GM12878 (cell line): ENCODE results near the gene DPPA5.

Source experiments
- ATF2 ChIP-seq: IDR thresholded peaks from 2 replicates; pipeline ENCODE4 v1.6.1; 2012; ENCODE audit warnings: low read length, inconsistent platforms
- EED ChIP-seq: sonication (generic); IDR thresholded peaks from 2 replicates; pipeline ENCODE4 v1.6.1; 2016; ENCODE audit warnings: antibody characterized with exemption, low read depth
- EZH2 ChIP-seq: IDR thresholded peaks from 2 replicates; pipeline ENCODE4 v1.6.1; 2012; ENCODE audit warnings: low read depth, mild to moderate bottlenecking, control low read depth, inconsistent platforms, low read length, borderline replicate concordance; ENCODE audit not compliant: control insufficient read depth
- FOS ChIP-seq: IDR thresholded peaks from 3 replicates; pipeline ENCODE4 v1.6.1; 2011; ENCODE audit warnings: borderline replicate concordance; ENCODE audit not compliant: insufficient read length; ENCODE audit errors: extremely low read depth
- MXI1 ChIP-seq: fragments of 150-350 bp; IDR thresholded peaks from 2 replicates; pipeline ENCODE4 v1.6.1; 2011; ENCODE audit warnings: low read depth, mild to moderate bottlenecking, inconsistent platforms, low read length, improper control_type of control experiment
- PKNOX1 ChIP-seq: fragments of 450-650 bp; IDR thresholded peaks from 2 replicates; pipeline ENCODE4 v1.6.1; 2016; ENCODE audit warnings: mild to moderate bottlenecking
- POLR2A ChIP-seq: IDR thresholded peaks from 2 replicates; pipeline ENCODE4 v1.6.1; 2011; ENCODE audit warnings: low read depth, mild to moderate bottlenecking, low read length
- WRNIP1 ChIP-seq: IDR thresholded peaks from 2 replicates; pipeline ENCODE4 v1.6.1; 2011; ENCODE audit warnings: low read depth, low read length, improper control_type of control experiment, borderline replicate concordance
- ZNF274 ChIP-seq: IDR thresholded peaks from one replicate; pipeline ENCODE4 v1.8.0; 2011; ENCODE audit not compliant: insufficient read length, insufficient read depth
- ZZZ3 ChIP-seq: IDR thresholded peaks from 2 replicates; pipeline ENCODE4 v1.6.1; 2011; ENCODE audit warnings: low read depth; ENCODE audit not compliant: control insufficient read depth, insufficient read length
- TF ChIP-seq, protein P1 (sequence below), 3 experiments: IDR thresholded peaks in 2 of 3; conservative IDR thresholded peaks in 1 of 3; 2 replicates each; pipeline ENCODE4 v1.5.1; 2011; ENCODE audit warnings: low read depth in 3 of 3, low read length in 3 of 3, mild to moderate bottlenecking in 3 of 3, control low read depth in 2 of 3, moderate library complexity in 2 of 3, inconsistent platforms in 1 of 3, mixed read lengths in 1 of 3; ENCODE audit not compliant: control insufficient read depth in 2 of 3, insufficient read depth in 1 of 3; ENCODE audit errors: extremely low read depth in 1 of 3
- TF ChIP-seq, protein P2 (sequence below): IDR thresholded peaks from 2 replicates; pipeline ENCODE4 v1.6.1; 2012; ENCODE audit warnings: low read depth, low read length, improper control_type of control experiment

GRCh38 chr6:73339340-73339739 lies 14.7 kb downstream of the DPPA5 start:
- TF ChIP-seq ATF2, result no peak
- no peak for TF ChIP-seq MXI1
- no peak for TF ChIP-seq FOS
- no peak for TF ChIP-seq ZZZ3
- TF ChIP-seq PKNOX1, result no peak
- TF ChIP-seq, protein P1, sequence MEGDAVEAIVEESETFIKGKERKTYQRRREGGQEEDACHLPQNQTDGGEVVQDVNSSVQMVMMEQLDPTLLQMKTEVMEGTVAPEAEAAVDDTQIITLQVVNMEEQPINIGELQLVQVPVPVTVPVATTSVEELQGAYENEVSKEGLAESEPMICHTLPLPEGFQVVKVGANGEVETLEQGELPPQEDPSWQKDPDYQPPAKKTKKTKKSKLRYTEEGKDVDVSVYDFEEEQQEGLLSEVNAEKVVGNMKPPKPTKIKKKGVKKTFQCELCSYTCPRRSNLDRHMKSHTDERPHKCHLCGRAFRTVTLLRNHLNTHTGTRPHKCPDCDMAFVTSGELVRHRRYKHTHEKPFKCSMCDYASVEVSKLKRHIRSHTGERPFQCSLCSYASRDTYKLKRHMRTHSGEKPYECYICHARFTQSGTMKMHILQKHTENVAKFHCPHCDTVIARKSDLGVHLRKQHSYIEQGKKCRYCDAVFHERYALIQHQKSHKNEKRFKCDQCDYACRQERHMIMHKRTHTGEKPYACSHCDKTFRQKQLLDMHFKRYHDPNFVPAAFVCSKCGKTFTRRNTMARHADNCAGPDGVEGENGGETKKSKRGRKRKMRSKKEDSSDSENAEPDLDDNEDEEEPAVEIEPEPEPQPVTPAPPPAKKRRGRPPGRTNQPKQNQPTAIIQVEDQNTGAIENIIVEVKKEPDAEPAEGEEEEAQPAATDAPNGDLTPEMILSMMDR (IDR thresholded peaks at IDR 0.05 in 2 of 3, conservative IDR thresholded peaks at IDR 0.05 in 1 of 3; ENCODE audit: control insufficient read depth in 2 of 3, extremely low read depth in 1 of 3, insufficient read depth in 1 of 3, low read depth in 3 of 3, low read length in 3 of 3), result no peak
- no peak for TF ChIP-seq EZH2
- no peak for TF ChIP-seq ZNF274
- TF ChIP-seq, protein P2, sequence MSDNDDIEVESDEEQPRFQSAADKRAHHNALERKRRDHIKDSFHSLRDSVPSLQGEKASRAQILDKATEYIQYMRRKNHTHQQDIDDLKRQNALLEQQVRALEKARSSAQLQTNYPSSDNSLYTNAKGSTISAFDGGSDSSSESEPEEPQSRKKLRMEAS, result no peak
- no peak for TF ChIP-seq WRNIP1
- TF ChIP-seq POLR2A, result no peak
- no peak for TF ChIP-seq EED
